ENCODE data around the gene SMU1.

DNA sequence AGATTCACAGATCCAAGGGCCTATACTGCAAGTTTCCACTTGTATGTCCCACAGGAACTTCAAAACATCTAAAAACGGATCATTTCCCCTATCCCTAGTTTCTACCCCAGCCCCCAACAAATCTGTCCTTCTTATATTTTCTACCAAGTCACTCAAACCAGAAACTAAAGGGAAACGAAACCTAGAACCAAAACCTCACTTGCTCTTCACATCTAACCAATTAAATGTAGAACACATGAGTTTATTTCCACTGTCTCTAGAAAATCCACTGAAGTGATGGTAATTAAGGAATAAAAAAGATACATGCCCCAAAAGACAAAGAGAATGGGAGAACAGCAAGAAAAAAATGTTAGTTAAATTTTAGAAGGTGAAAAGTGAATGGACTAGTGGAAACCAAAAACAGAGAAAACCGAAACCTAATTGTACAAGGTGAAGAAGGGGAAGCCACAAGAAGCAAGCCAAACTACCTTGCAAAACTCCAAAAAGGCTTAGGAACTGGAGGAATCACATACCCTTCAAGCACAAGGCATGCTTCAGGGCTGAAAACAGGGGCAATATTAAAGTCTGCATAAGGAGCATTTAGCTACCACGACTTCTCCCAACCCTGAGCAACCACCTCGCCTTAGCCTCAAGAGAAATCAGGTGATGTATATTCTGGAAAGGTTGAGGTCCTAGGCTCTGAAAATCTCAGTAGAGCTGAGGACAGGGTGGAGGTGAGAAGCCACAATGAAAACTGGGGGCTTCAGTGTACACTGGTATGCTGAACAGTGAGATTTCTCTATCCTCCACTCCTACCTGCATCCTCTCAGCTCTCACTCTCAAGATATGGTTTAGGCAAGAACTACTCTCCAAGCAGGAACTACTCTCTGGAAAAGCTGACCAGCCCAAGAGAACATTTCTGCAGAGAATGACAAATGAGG lies 11.1 kb downstream of the SMU1 start:
- TF ChIP-seq GATA2 (IDR thresholded peaks at IDR 0.05; ENCODE audit: low read depth, low read length) (no peak), GATA3 (IDR thresholded peaks at IDR 0.05; ENCODE audit: low read depth, low read length) (no peak)

Data from SH-SY5Y (cell line).